IMR-90 (cell line): Measurements from ENCODE around the gene TNN. TPM values are rescaled to one million over a fixed set of nuclear protein-coding genes. Genes with fewer than 3 reads are reported as not detected.

Source experiments
- ATAC-seq: fragments of 200-7000 bp; cut with Tn5 transposase; 2 replicates; pipeline ENCODE4 v1.9.1; 2020; ENCODE audit warnings: low read depth, mild to moderate bottlenecking, moderate library complexity
- BruUV-seq: library from RNA; stranded (reverse); fragments of 400-500 nt; replicated peaks from 2 replicates; lab custom pipeline; 2021; lab: Mats Ljungman, UMichigan
- CTCF ChIA-PET: fragments of 300-600 bp; formaldehyde crosslinking; extraction: SDS; loops from one replicate; lab custom pipeline; 2021; ENCODE audit warnings: antibody characterized with exemption; lab: Yijun Ruan, JAX
- POLR2A ChIA-PET: fragments of 300-600 bp; sonication (Branson Sonifier 250); formaldehyde crosslinking; loops from one replicate; lab custom pipeline; 2022; ENCODE audit warnings: antibody characterized with exemption; ENCODE audit not compliant: unreplicated experiment; lab: Charles Lee
- DNase-seq: peaks from one replicate; pipeline ENCODE4 v3.0.0; 2013
- H2AFZ ChIP-seq: replicated peaks from 2 replicates; pipeline ENCODE3; 2013; ENCODE audit warnings: low read length, mild to moderate bottlenecking; ENCODE audit not compliant: poor library complexity
- H2AK5ac ChIP-seq: 2 replicates; pipeline ENCODE4 v1.6.1; 2013; ENCODE audit warnings: low read depth, low read length, inconsistent platforms
- H2AK9ac ChIP-seq: replicated peaks from 2 replicates; pipeline ENCODE3; 2013; ENCODE audit warnings: mild to moderate bottlenecking, low read depth, low read length, moderate library complexity; ENCODE audit not compliant: poor library complexity
- H2BK120ac ChIP-seq: 2 replicates; pipeline ENCODE4 v1.6.1; 2013; ENCODE audit warnings: low read depth, low read length, inconsistent platforms
- H2BK15ac ChIP-seq: 3 replicates; pipeline ENCODE4 v1.6.1; 2013; ENCODE audit warnings: low read depth, low read length, inconsistent platforms
- H2BK20ac ChIP-seq: 2 replicates; pipeline ENCODE4 v1.6.1; 2013; ENCODE audit warnings: low read depth, mild to moderate bottlenecking, inconsistent platforms, low read length, moderate library complexity
- H2BK5ac ChIP-seq: 2 replicates; pipeline ENCODE4 v1.6.1; 2013; ENCODE audit warnings: mild to moderate bottlenecking, low read depth, low read length, inconsistent platforms; ENCODE audit not compliant: poor library complexity, severe bottlenecking
- H3K14ac ChIP-seq: replicated peaks from 2 replicates; pipeline ENCODE4 v1.6.1; 2013; ENCODE audit warnings: low read depth, low read length, inconsistent platforms
- H3K18ac ChIP-seq: 2 replicates; pipeline ENCODE4 v1.6.1; 2013; ENCODE audit warnings: low read depth, low read length, control low read depth
- H3K23ac ChIP-seq: 2 replicates; pipeline ENCODE4 v1.6.1; 2013; ENCODE audit warnings: low read depth, low read length, inconsistent platforms
- H3K27ac ChIP-seq: 2 replicates; pipeline ENCODE4 v1.5.1; 2013; ENCODE audit warnings: mild to moderate bottlenecking, control low read depth, low read length; ENCODE audit not compliant: insufficient read depth
- H3K27me3 ChIP-seq: 2 replicates; pipeline ENCODE4 v1.6.1; 2013; ENCODE audit warnings: low read length; ENCODE audit not compliant: control insufficient read depth, insufficient read depth
- H3K36me3 ChIP-seq: 2 replicates; pipeline ENCODE4 v1.6.1; 2013; ENCODE audit warnings: low read length, mixed read lengths; ENCODE audit not compliant: control insufficient read depth, insufficient read depth
- H3K4ac ChIP-seq: 2 replicates; pipeline ENCODE4 v1.6.1; 2013; ENCODE audit warnings: low read depth, low read length, inconsistent platforms
- H3K4me1 ChIP-seq: 2 replicates; pipeline ENCODE4 v1.6.1; 2013; ENCODE audit warnings: low read length, mixed read lengths; ENCODE audit not compliant: control insufficient read depth, insufficient read depth
- H3K4me2 ChIP-seq: 2 replicates; pipeline ENCODE4 v1.6.1; 2013; ENCODE audit warnings: low read depth, mild to moderate bottlenecking, control low read depth, low read length, moderate library complexity
- H3K4me3 ChIP-seq: 2 replicates; pipeline ENCODE4 v1.5.1; 2013; ENCODE audit warnings: low read depth, mild to moderate bottlenecking, control low read depth, low read length, moderate library complexity; ENCODE audit not compliant: insufficient read depth
- H3K56ac ChIP-seq: 2 replicates; pipeline ENCODE4 v1.6.1; 2013; ENCODE audit warnings: low read length, inconsistent platforms; ENCODE audit not compliant: insufficient read depth; ENCODE audit errors: extremely low read depth
- H3K79me1 ChIP-seq, 2 experiments: 2 replicates each; pipeline ENCODE4 v1.6.1; 2013; ENCODE audit warnings: low read length in 2 of 2, inconsistent platforms in 1 of 2, low read depth in 1 of 2
- H3K9ac ChIP-seq: 2 replicates; pipeline ENCODE4 v1.6.1; 2013; ENCODE audit warnings: low read depth, low read length, control low read depth
- H3K9me1 ChIP-seq: 2 replicates; pipeline ENCODE4 v1.6.1; 2013; ENCODE audit warnings: low read length, inconsistent platforms; ENCODE audit not compliant: insufficient read depth
- H3K9me3 ChIP-seq: 2 replicates; pipeline ENCODE4 v1.6.1; 2013; ENCODE audit warnings: low read length; ENCODE audit not compliant: control insufficient read depth, insufficient read depth
- H4K20me1 ChIP-seq: 2 replicates; pipeline ENCODE4 v1.6.1; 2013; ENCODE audit warnings: low read length, inconsistent platforms; ENCODE audit not compliant: insufficient read depth
- H4K5ac ChIP-seq: 2 replicates; pipeline ENCODE4 v1.6.1; 2013; ENCODE audit warnings: mild to moderate bottlenecking, low read depth, low read length, control low read depth
- H4K8ac ChIP-seq, 2 experiments: 2 replicates each; pipeline ENCODE4 v1.6.1; 2013; ENCODE audit warnings: low read depth in 2 of 2, low read length in 2 of 2, control low read depth in 1 of 2, inconsistent platforms in 1 of 2
- H4K91ac ChIP-seq: 2 replicates; pipeline ENCODE4 v1.6.1; 2013; ENCODE audit warnings: low read depth, low read length, inconsistent platforms; ENCODE audit not compliant: insufficient read depth
- CEBPB ChIP-seq: IDR thresholded peaks from 2 replicates; pipeline ENCODE4 v1.6.1; 2012; ENCODE audit warnings: low read depth, low read length, improper control_type of control experiment
- CHD1 ChIP-seq: IDR thresholded peaks from 2 replicates; pipeline ENCODE4 v1.6.1; 2012; ENCODE audit warnings: low read depth, low read length, improper control_type of control experiment
- MAZ ChIP-seq: IDR thresholded peaks from 2 replicates; pipeline ENCODE4 v1.6.1; 2012; ENCODE audit warnings: low read depth, mild to moderate bottlenecking, low read length, improper control_type of control experiment, moderate library complexity, borderline replicate concordance
- MXI1 ChIP-seq: IDR thresholded peaks from 2 replicates; pipeline ENCODE4 v1.6.1; 2012; ENCODE audit warnings: low read depth, mild to moderate bottlenecking, low read length, moderate library complexity, borderline replicate concordance
- POLR2A ChIP-seq: IDR thresholded peaks from 2 replicates; pipeline ENCODE4 v1.6.1; 2012; ENCODE audit warnings: mild to moderate bottlenecking, low read depth, low read length
- WGBS, 2 experiments: methylation state at CpG; one replicate each; pipeline versions ENCODE4 v1.1.5 to v1.1.7; 2013; ENCODE audit warnings: missing lambda C conversion rate in 2 of 2; ENCODE audit not compliant: insufficient read length in 1 of 2; ENCODE audit errors: extremely low coverage in 2 of 2; 5-methylcytosine and 5-hydroxymethylcytosine counted together
- dilution Hi-C: fragments of 300-500 bp; cut with HindIII; formaldehyde crosslinking; loops from one replicate; pipeline ENCODE4 v1.14.3; 2018; ENCODE audit warnings: low sequenced_read_pairs; ENCODE audit not compliant: unreplicated experiment
- in situ Hi-C: fragments of 300-500 bp; cut with MboI; formaldehyde crosslinking; loops from 3 replicates; pipeline ENCODE4 v1.14.3; 2019; ENCODE audit warnings: low sequenced_read_pairs, inconsistent platforms, mixed read lengths
- intact Hi-C: fragments of 100-400 bp; cut with micrococcal nuclease; formaldehyde crosslinking; loops from 2 replicates; pipeline ENCODE4 v1.10.0; 2022
- polyA plus RNA-seq, 3 experiments: library from polyadenylated mRNA; depleted of rRNA; stranded (reverse); fragments of >200 nt; gene quantifications; 2 replicates each; pipeline ENCODE4 v1.2.3, GENCODE V29; 2012; ENCODE audit warnings: low replicate concordance in 1 of 3
- total RNA-seq: library from RNA; depleted of rRNA; stranded (reverse); fragments of >200 nt; gene quantifications from 2 replicates; pipeline ENCODE4 v1.2.3, GENCODE V29; 2012
- TF ChIP-seq, protein P1 (sequence below): fragments of 150-350 bp; IDR thresholded peaks from 2 replicates; pipeline ENCODE4 v1.6.1; 2017; ENCODE audit warnings: mild to moderate bottlenecking, antibody characterized with exemption, low read length, low read depth
- TF ChIP-seq, protein P2 (sequence below): conservative IDR thresholded peaks from 2 replicates; pipeline ENCODE4 v1.5.1; 2012; ENCODE audit warnings: mild to moderate bottlenecking, low read depth, low read length, improper control_type of control experiment

TNN gene
- total and polyA plus RNA-seq, 2 of the 4 experiments (the other 2 are of a cell fraction): not detected

DNA sequence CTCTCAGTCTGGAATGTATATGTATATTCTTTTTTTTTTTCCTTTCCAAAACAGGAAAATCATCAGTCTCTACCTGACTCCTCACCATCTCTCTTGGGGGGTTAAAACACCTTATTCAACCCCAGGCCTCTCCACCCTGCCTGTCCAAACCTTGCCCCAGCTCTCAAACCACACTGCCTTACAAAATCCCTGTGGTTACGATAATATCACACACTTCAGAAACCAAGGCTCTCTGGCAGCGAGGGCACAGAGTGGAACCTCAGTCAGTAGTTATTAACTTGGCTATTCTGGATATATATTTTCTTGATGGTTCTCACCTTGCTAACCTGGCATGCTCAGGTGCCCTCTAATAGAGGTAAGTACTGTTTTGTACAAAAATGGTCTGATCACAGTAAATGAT, 100.2 kb downstream of the TNN start:
- Histone ChIP-seq H4K8ac (no peak overlapping the region), H3K14ac (no peak overlapping the region)

More for the DNA sequence above, 100.2 kb downstream of the TNN start:
- no peak overlapping the region for H3K4me2 ChIP-seq
- intact Hi-C loops: no loop called here
- no peak overlapping the region for H3K23ac ChIP-seq
- dilution Hi-C loops: no loop called here
- ATAC-seq (no peak), DNase-seq (no peak)
- no peak overlapping the region for H2AK9ac ChIP-seq
- WGBS, 2 experiments: no CpG with 5 or more reads among the region's 2 CpGs
- H3K27me3 ChIP-seq: no peaks in the 10 kb centered on the region
- H4K20me1 ChIP-seq: no peaks in the 10 kb centered on the region
- CTCF ChIA-PET: no interaction called here
- no TSS peak for BruUV-seq
- H3K36me3 ChIP-seq: no peaks in the 10 kb centered on the region
- H3K18ac ChIP-seq: no peak overlapping the region
- no peak overlapping the region for H4K5ac ChIP-seq
- no peak overlapping the region for H3K4ac ChIP-seq
- H2AFZ ChIP-seq: no peak overlapping the region
- POLR2A ChIA-PET: no interaction called here
- H3K4me1 ChIP-seq: no peaks in the 10 kb centered on the region
- in situ Hi-C loops: loop anchor here (25.0 kb wide), 1 partner anchor 1694 kb away; no protein-coding TSS in a partner anchor
- H3K9me1 ChIP-seq: no peaks in the 10 kb centered on the region
- no peak overlapping the region for H2BK15ac ChIP-seq
- no peak overlapping the region for H3K56ac ChIP-seq
- H3K79me1 ChIP-seq: no peaks in the 10 kb centered on the region
- H3K9ac ChIP-seq: no peak overlapping the region
- H2AK5ac ChIP-seq: no peak overlapping the region
- no peak overlapping the region for H2BK5ac ChIP-seq
- TF ChIP-seq MAZ (no peak), CEBPB (no peak), POLR2A (no peak), MXI1 (no peak), CHD1 (no peak)
- TF ChIP-seq, protein P1, sequence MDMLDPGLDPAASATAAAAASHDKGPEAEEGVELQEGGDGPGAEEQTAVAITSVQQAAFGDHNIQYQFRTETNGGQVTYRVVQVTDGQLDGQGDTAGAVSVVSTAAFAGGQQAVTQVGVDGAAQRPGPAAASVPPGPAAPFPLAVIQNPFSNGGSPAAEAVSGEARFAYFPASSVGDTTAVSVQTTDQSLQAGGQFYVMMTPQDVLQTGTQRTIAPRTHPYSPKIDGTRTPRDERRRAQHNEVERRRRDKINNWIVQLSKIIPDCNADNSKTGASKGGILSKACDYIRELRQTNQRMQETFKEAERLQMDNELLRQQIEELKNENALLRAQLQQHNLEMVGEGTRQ: no peak
- TF ChIP-seq, protein P2, sequence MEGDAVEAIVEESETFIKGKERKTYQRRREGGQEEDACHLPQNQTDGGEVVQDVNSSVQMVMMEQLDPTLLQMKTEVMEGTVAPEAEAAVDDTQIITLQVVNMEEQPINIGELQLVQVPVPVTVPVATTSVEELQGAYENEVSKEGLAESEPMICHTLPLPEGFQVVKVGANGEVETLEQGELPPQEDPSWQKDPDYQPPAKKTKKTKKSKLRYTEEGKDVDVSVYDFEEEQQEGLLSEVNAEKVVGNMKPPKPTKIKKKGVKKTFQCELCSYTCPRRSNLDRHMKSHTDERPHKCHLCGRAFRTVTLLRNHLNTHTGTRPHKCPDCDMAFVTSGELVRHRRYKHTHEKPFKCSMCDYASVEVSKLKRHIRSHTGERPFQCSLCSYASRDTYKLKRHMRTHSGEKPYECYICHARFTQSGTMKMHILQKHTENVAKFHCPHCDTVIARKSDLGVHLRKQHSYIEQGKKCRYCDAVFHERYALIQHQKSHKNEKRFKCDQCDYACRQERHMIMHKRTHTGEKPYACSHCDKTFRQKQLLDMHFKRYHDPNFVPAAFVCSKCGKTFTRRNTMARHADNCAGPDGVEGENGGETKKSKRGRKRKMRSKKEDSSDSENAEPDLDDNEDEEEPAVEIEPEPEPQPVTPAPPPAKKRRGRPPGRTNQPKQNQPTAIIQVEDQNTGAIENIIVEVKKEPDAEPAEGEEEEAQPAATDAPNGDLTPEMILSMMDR: no peak
- no peak overlapping the region for H3K4me3 ChIP-seq
- H2BK20ac ChIP-seq: no peak overlapping the region
- no peak overlapping the region for H2BK120ac ChIP-seq
- no peaks in the 10 kb centered on the region for H3K9me3 ChIP-seq
- no peak overlapping the region for H4K91ac ChIP-seq
- H3K27ac ChIP-seq: no peak overlapping the region
